KBM-7 (cell line): ENCODE measurements around the gene MOXD1.

ENCODE experiments used
- DNase-seq: peaks from one replicate; pipeline ENCODE4 v3.0.0-alpha.2; 2015
- in situ Hi-C: fragments of 300-500 bp; cut with MboI; formaldehyde crosslinking; loops from 2 replicates; pipeline ENCODE4 v1.14.3; 2020; ENCODE audit warnings: low sequenced_read_pairs, low pct_unique_long_range_greater_than_20kb, mixed read lengths

MOXD1 gene

GRCh38 chr6:132257561-132257960 lies 143.7 kb downstream of the MOXD1 start:
- no peak for DNase-seq
- in situ Hi-C loops, result no loop called here

GRCh38 chr6:132256457-132256856 lies 144.8 kb downstream of the MOXD1 start:
- in situ Hi-C loops, result no loop called here

GRCh38 chr6:132253906-132254305 lies 147.4 kb downstream of the MOXD1 start:
- in situ Hi-C loops, result no loop called here
- DNase-seq, result no peak

More at GRCh38 chr6:132256457-132256856, 144.8 kb downstream of the MOXD1 start:
- no peak for DNase-seq

DNA sequence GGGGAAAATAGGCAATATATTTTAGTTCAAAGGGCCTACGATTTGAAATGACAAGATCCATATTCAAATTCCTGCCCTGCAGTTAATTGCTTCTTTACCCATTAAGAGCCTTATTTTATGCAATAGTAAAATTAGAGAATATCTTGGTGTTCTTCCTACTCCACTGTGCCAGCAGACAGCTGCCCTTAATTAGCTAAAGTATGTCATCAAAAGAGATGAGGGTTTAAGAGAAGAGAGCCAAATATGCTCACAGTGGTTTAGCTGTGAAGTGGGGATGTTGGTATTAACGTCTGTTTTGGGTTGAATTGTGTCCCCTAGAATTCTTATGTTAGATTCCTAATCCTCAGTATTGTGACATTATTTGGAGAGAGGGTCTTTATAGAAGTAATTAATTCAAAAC lies 148.1 kb downstream of the MOXD1 start:
- DNase-seq, result no peak
- in situ Hi-C loops, result no loop called here

DNA sequence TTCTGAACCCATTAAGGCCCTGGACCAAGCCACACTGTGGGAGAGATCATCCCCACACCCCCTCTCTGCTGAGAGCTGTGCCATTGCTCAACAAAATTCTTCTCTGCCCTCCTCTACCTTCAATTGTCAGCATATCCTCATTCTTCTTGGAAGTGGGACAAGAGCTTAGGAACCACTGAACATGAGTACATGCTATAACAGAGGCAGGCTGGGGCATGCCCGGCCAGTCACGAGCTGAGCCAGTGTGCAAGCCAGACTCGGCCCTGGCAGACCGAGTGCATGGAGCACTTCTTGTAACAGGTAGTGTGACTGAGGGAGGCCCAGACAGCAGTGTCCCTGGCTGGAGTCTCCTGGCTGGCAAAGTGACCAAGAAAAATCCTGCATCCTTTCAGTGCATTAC lies 149.2 kb downstream of the MOXD1 start:
- no peak for DNase-seq
- in situ Hi-C loops, result no loop called here

- in situ Hi-C loops, result no loop called here
These were observed 149.6 kb downstream of the MOXD1 start for GRCh38 chr6:132251711-132252110.

GRCh38 chr6:132247381-132248159 lies 153.7 kb downstream of the MOXD1 start:
- in situ Hi-C loops, result no loop called here

More at GRCh38 chr6:132251711-132252110, 149.6 kb downstream of the MOXD1 start:
- DNase-seq, result no peak

DNA sequence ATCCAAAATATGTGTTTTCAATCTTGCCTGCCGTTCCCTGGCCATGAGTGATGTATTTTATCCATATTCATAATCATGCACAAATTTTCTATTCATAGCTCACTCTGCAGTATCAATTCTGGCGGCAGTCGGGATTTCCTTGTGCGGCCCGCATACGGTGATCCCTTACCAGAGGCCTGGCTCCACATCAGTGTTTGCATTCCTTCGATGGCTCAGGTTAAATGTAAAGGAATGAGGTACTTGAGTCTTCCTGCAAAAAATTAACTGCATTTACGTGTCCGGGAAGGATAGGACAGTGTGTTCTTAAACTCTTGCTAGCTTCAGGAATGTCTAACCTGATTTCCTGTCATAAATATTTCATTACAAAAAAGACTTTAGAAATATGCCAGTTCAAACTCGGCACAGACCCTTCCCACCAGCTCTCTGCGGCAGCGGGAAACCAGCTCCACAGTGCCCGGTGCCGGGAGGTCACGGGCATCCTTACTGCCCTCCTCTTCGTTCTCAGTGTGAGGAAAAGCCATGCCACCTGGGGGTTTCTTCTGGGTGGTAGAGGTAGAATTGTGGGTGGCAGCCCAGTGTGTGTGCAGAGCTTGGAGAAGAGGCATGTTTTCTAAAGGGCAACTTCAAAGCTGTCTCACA lies 154.5 kb downstream of the MOXD1 start:
- no peak for DNase-seq
- in situ Hi-C loops, result no loop called here

More at GRCh38 chr6:132247381-132248159, 153.7 kb downstream of the MOXD1 start:
- no peak for DNase-seq

- DNase-seq, result no peak
- in situ Hi-C loops, result no loop called here
These were observed 155.1 kb downstream of the MOXD1 start for GRCh38 chr6:132246120-132246617.
